ENCODE measurements around the gene HOXA4.

The HOXA4 gene

GRCh38 chr7:27168265-27168947 is 37.8 kb upstream of the HOXA4 start:
- DNase-seq: no peak

- no peak for DNase-seq
These were observed 37.3 kb upstream of the HOXA4 start for GRCh38 chr7:27167916-27168264.

GRCh38 chr7:27166531-27167505 is 36.3 kb upstream of the HOXA4 start:
- no peak for DNase-seq

GRCh38 chr7:27165996-27166530 is 35.5 kb upstream of the HOXA4 start:
- no peak for DNase-seq

GRCh38 chr7:27165089-27165995 is 34.8 kb upstream of the HOXA4 start, which contains the start of gene HOXA9:
HOXA9 (minus strand) TSS chr7:27165537; CDS start chr7:27165457, 80 bp downstream.
- DNase-seq: no peak

- no peak for DNase-seq
These were observed 34.0 kb upstream of the HOXA4 start for GRCh38 chr7:27164367-27165088.

GRCh38 chr7:27164045-27164366 is 33.4 kb upstream of the HOXA4 start:
- no peak for DNase-seq

- no peak for DNase-seq
These were observed 32.9 kb upstream of the HOXA4 start for GRCh38 chr7:27163288-27164044.

GRCh38 chr7:27162561-27163287 is 32.2 kb upstream of the HOXA4 start:
- DNase-seq: no peak

- DNase-seq: no peak
These were observed 31.4 kb upstream of the HOXA4 start for GRCh38 chr7:27161721-27162560.

- DNase-seq: no peak
These were observed 30.7 kb upstream of the HOXA4 start for GRCh38 chr7:27161214-27161720.

- no peak for DNase-seq
These were observed 30.1 kb upstream of the HOXA4 start for GRCh38 chr7:27160546-27161213.

- DNase-seq: no peak
These were observed 29.6 kb upstream of the HOXA4 start for GRCh38 chr7:27160145-27160545.

- DNase-seq: no peak
These were observed 28.9 kb upstream of the HOXA4 start for GRCh38 chr7:27159266-27160144.

- DNase-seq: no peak
These were observed 28.1 kb upstream of the HOXA4 start for GRCh38 chr7:27158436-27159265.

- no peak for DNase-seq
These were observed 27.3 kb upstream of the HOXA4 start for GRCh38 chr7:27157702-27158431.
